IMR-90 (cell line): ENCODE data around the gene NADK2. TPM values are rescaled to one million over a fixed set of nuclear protein-coding genes. Genes with fewer than 3 reads are reported as not detected.

Experiments used
- ATAC-seq: fragments of 200-7000 bp; cut with Tn5 transposase; 2 replicates; pipeline ENCODE4 v1.9.1; 2020; ENCODE audit warnings: low read depth, mild to moderate bottlenecking, moderate library complexity
- BruUV-seq: library from RNA; stranded (reverse); fragments of 400-500 nt; replicated peaks from 2 replicates; lab custom pipeline; 2021; lab: Mats Ljungman, UMichigan
- CTCF ChIA-PET: fragments of 300-600 bp; formaldehyde crosslinking; extraction: SDS; loops from one replicate; lab custom pipeline; 2021; ENCODE audit warnings: antibody characterized with exemption; lab: Yijun Ruan, JAX
- POLR2A ChIA-PET: fragments of 300-600 bp; sonication (Branson Sonifier 250); formaldehyde crosslinking; loops from one replicate; lab custom pipeline; 2022; ENCODE audit warnings: antibody characterized with exemption; ENCODE audit not compliant: unreplicated experiment; lab: Charles Lee
- DNase-seq: peaks from one replicate; pipeline ENCODE4 v3.0.0; 2013
- H2AFZ ChIP-seq: replicated peaks from 2 replicates; pipeline ENCODE3; 2013; ENCODE audit warnings: low read length, mild to moderate bottlenecking; ENCODE audit not compliant: poor library complexity
- H2AK5ac ChIP-seq: 2 replicates; pipeline ENCODE4 v1.6.1; 2013; ENCODE audit warnings: low read depth, low read length, inconsistent platforms
- H2AK9ac ChIP-seq: replicated peaks from 2 replicates; pipeline ENCODE3; 2013; ENCODE audit warnings: mild to moderate bottlenecking, low read depth, low read length, moderate library complexity; ENCODE audit not compliant: poor library complexity
- H2BK120ac ChIP-seq: 2 replicates; pipeline ENCODE4 v1.6.1; 2013; ENCODE audit warnings: low read depth, low read length, inconsistent platforms
- H2BK15ac ChIP-seq: 3 replicates; pipeline ENCODE4 v1.6.1; 2013; ENCODE audit warnings: low read depth, low read length, inconsistent platforms
- H2BK20ac ChIP-seq: 2 replicates; pipeline ENCODE4 v1.6.1; 2013; ENCODE audit warnings: low read depth, mild to moderate bottlenecking, inconsistent platforms, low read length, moderate library complexity
- H2BK5ac ChIP-seq: 2 replicates; pipeline ENCODE4 v1.6.1; 2013; ENCODE audit warnings: mild to moderate bottlenecking, low read depth, low read length, inconsistent platforms; ENCODE audit not compliant: poor library complexity, severe bottlenecking
- H3K14ac ChIP-seq: replicated peaks from 2 replicates; pipeline ENCODE4 v1.6.1; 2013; ENCODE audit warnings: low read depth, low read length, inconsistent platforms
- H3K18ac ChIP-seq: 2 replicates; pipeline ENCODE4 v1.6.1; 2013; ENCODE audit warnings: low read depth, low read length, control low read depth
- H3K23ac ChIP-seq: 2 replicates; pipeline ENCODE4 v1.6.1; 2013; ENCODE audit warnings: low read depth, low read length, inconsistent platforms
- H3K27ac ChIP-seq: 2 replicates; pipeline ENCODE4 v1.5.1; 2013; ENCODE audit warnings: mild to moderate bottlenecking, control low read depth, low read length; ENCODE audit not compliant: insufficient read depth
- H3K27me3 ChIP-seq: 2 replicates; pipeline ENCODE4 v1.6.1; 2013; ENCODE audit warnings: low read length; ENCODE audit not compliant: control insufficient read depth, insufficient read depth
- H3K36me3 ChIP-seq: 2 replicates; pipeline ENCODE4 v1.6.1; 2013; ENCODE audit warnings: low read length, mixed read lengths; ENCODE audit not compliant: control insufficient read depth, insufficient read depth
- H3K4ac ChIP-seq: 2 replicates; pipeline ENCODE4 v1.6.1; 2013; ENCODE audit warnings: low read depth, low read length, inconsistent platforms
- H3K4me1 ChIP-seq: 2 replicates; pipeline ENCODE4 v1.6.1; 2013; ENCODE audit warnings: low read length, mixed read lengths; ENCODE audit not compliant: control insufficient read depth, insufficient read depth
- H3K4me2 ChIP-seq: 2 replicates; pipeline ENCODE4 v1.6.1; 2013; ENCODE audit warnings: low read depth, mild to moderate bottlenecking, control low read depth, low read length, moderate library complexity
- H3K4me3 ChIP-seq: 2 replicates; pipeline ENCODE4 v1.5.1; 2013; ENCODE audit warnings: low read depth, mild to moderate bottlenecking, control low read depth, low read length, moderate library complexity; ENCODE audit not compliant: insufficient read depth
- H3K56ac ChIP-seq: 2 replicates; pipeline ENCODE4 v1.6.1; 2013; ENCODE audit warnings: low read length, inconsistent platforms; ENCODE audit not compliant: insufficient read depth; ENCODE audit errors: extremely low read depth
- H3K79me1 ChIP-seq, 2 experiments: 2 replicates each; pipeline ENCODE4 v1.6.1; 2013; ENCODE audit warnings: low read length in 2 of 2, inconsistent platforms in 1 of 2, low read depth in 1 of 2
- H3K9ac ChIP-seq: 2 replicates; pipeline ENCODE4 v1.6.1; 2013; ENCODE audit warnings: low read depth, low read length, control low read depth
- H3K9me1 ChIP-seq: 2 replicates; pipeline ENCODE4 v1.6.1; 2013; ENCODE audit warnings: low read length, inconsistent platforms; ENCODE audit not compliant: insufficient read depth
- H3K9me3 ChIP-seq: 2 replicates; pipeline ENCODE4 v1.6.1; 2013; ENCODE audit warnings: low read length; ENCODE audit not compliant: control insufficient read depth, insufficient read depth
- H4K20me1 ChIP-seq: 2 replicates; pipeline ENCODE4 v1.6.1; 2013; ENCODE audit warnings: low read length, inconsistent platforms; ENCODE audit not compliant: insufficient read depth
- H4K5ac ChIP-seq: 2 replicates; pipeline ENCODE4 v1.6.1; 2013; ENCODE audit warnings: mild to moderate bottlenecking, low read depth, low read length, control low read depth
- H4K8ac ChIP-seq, 2 experiments: 2 replicates each; pipeline ENCODE4 v1.6.1; 2013; ENCODE audit warnings: low read depth in 2 of 2, low read length in 2 of 2, control low read depth in 1 of 2, inconsistent platforms in 1 of 2
- H4K91ac ChIP-seq: 2 replicates; pipeline ENCODE4 v1.6.1; 2013; ENCODE audit warnings: low read depth, low read length, inconsistent platforms; ENCODE audit not compliant: insufficient read depth
- MAFK ChIP-seq: IDR thresholded peaks from 2 replicates; pipeline ENCODE4 v1.6.1; 2012; ENCODE audit warnings: low read depth, low read length, improper control_type of control experiment
- NFE2L2 ChIP-seq: fragments of 150-350 bp; IDR thresholded peaks from 2 replicates; pipeline ENCODE4 v1.6.1; 2016; ENCODE audit warnings: low read depth, mild to moderate bottlenecking, low read length
- dilution Hi-C: fragments of 300-500 bp; cut with HindIII; formaldehyde crosslinking; loops from one replicate; pipeline ENCODE4 v1.14.3; 2018; ENCODE audit warnings: low sequenced_read_pairs; ENCODE audit not compliant: unreplicated experiment
- in situ Hi-C: fragments of 300-500 bp; cut with MboI; formaldehyde crosslinking; loops from 3 replicates; pipeline ENCODE4 v1.14.3; 2019; ENCODE audit warnings: low sequenced_read_pairs, inconsistent platforms, mixed read lengths
- intact Hi-C: fragments of 100-400 bp; cut with micrococcal nuclease; formaldehyde crosslinking; loops from 2 replicates; pipeline ENCODE4 v1.10.0; 2022
- polyA plus RNA-seq, 3 experiments: library from polyadenylated mRNA; depleted of rRNA; stranded (reverse); fragments of >200 nt; gene quantifications; 2 replicates each; pipeline ENCODE4 v1.2.3, GENCODE V29; 2012; ENCODE audit warnings: low replicate concordance in 1 of 3
- total RNA-seq: library from RNA; depleted of rRNA; stranded (reverse); fragments of >200 nt; gene quantifications from 2 replicates; pipeline ENCODE4 v1.2.3, GENCODE V29; 2012

NADK2 gene
- total and polyA plus RNA-seq, 2 of the 4 experiments (the other 2 are of a cell fraction), result 7.4 to 17.4 TPM

- POLR2A ChIA-PET, result no interaction called here
- no peak overlapping the region for H3K18ac ChIP-seq
These were observed 27.8 kb upstream of the NADK2 start for GRCh38 chr5:36269478-36269877.

More at GRCh38 chr5:36269478-36269877, 27.8 kb upstream of the NADK2 start:
- H4K91ac ChIP-seq, result no peak overlapping the region
- H3K36me3 ChIP-seq, result no peaks in the 10 kb centered on the region
- intact Hi-C loops, result loop anchor here (5.0 kb wide), 1 partner anchor 128 kb away; no protein-coding TSS in a partner anchor
- H2AK5ac ChIP-seq, result no peak overlapping the region
- no peak overlapping the region for H3K14ac ChIP-seq
- H3K9ac ChIP-seq, result no peak overlapping the region
- H3K9me3 ChIP-seq, result no peaks in the 10 kb centered on the region
- BruUV-seq, result no TSS peak
- H2BK120ac ChIP-seq, result no peak overlapping the region
- no peak overlapping the region for H2BK5ac ChIP-seq
- H3K23ac ChIP-seq, result no peak overlapping the region
- no peak overlapping the region for H2AK9ac ChIP-seq
- no peak overlapping the region for H3K4me2 ChIP-seq
- H2BK15ac ChIP-seq, result no peak overlapping the region
- dilution Hi-C loops, result no loop called here
- H4K20me1 ChIP-seq, result no peaks in the 10 kb centered on the region
- H3K9me1 ChIP-seq, result no peaks in the 10 kb centered on the region
- DNase-seq (no peak), ATAC-seq (no peak)
- in situ Hi-C loops, result loop anchor here (10.0 kb wide), 1 partner anchor 425 kb away; no protein-coding TSS in a partner anchor
- H4K5ac ChIP-seq, result no peak overlapping the region
- H3K27ac ChIP-seq, result no peak overlapping the region
- TF ChIP-seq MAFK (peak; percentile 73), NFE2L2 (no peak)
- no peak overlapping the region for H3K4ac ChIP-seq
- no peaks in the 10 kb centered on the region for H3K79me1 ChIP-seq
- CTCF ChIA-PET, result interaction anchor here (0.6 kb wide), 1 partner anchor 414 kb away, joined by 3 read pairs; no protein-coding TSS in a partner anchor
- H2AFZ ChIP-seq, result no peak overlapping the region
- no peaks in the 10 kb centered on the region for H3K4me1 ChIP-seq
- no peak overlapping the region for H4K8ac ChIP-seq
- H3K4me3 ChIP-seq, result no peak overlapping the region
- no peak overlapping the region for H2BK20ac ChIP-seq
- H3K27me3 ChIP-seq, result peaks cover 3% of the 10 kb centered on the region
- no peak overlapping the region for H3K56ac ChIP-seq
